Ovary (tissue), 9 donors: ENCODE data around the gene STIM1. TPM values are rescaled to one million over a fixed set of nuclear protein-coding genes. Genes with fewer than 3 reads are reported as not detected.
A peak's percentile ranks its signal among the peaks of the same experiment; 100 is the strongest.

Experiments used
- DNase-seq, 5 donors: peaks; one replicate each; pipeline ENCODE4 v3.0.0-alpha.2; 2019 to 2020
- H3K27ac ChIP-seq, 2 donors: fragments of 200-600 bp; one replicate each; pipeline versions ENCODE4 v1.5.1 to v1.8.0; 2019 to 2022
- H3K27me3 ChIP-seq: fragments of 200-600 bp; one replicate; pipeline ENCODE4 v1.8.0; 2022
- H3K36me3 ChIP-seq: fragments of 200-600 bp; sonication (generic); one replicate; pipeline ENCODE4 v1.5.1; 2019
- H3K4me1 ChIP-seq: one replicate; pipeline ENCODE4 v1.8.1; 2013; ENCODE audit warnings: mild to moderate bottlenecking, moderate library complexity; ENCODE audit not compliant: insufficient read depth
- H3K4me3 ChIP-seq: fragments of 200-600 bp; sonication (generic); one replicate; pipeline ENCODE4 v1.5.1; 2017
- H3K9me3 ChIP-seq, 2 donors: fragments of 200-600 bp in 1 of 2; sonication (generic) in 1 of 2; one replicate each; pipeline versions ENCODE4 v1.5.1 to v1.8.1; 2013 to 2019; ENCODE audit warnings: mild to moderate bottlenecking in 1 of 2, moderate library complexity in 1 of 2
- CTCF ChIP-seq, 3 donors: fragments of 450-650 bp in 2 of 3; fragments of 200-600 bp in 1 of 3; IDR thresholded peaks; one replicate each; pipeline versions ENCODE4 v1.5.1 to v1.8.0; 2016 to 2022; ENCODE audit warnings: antibody characterized with exemption in 3 of 3, mild to moderate bottlenecking in 1 of 3
- EP300 ChIP-seq: sonication (generic); formaldehyde crosslinking; IDR thresholded peaks from one replicate; pipeline ENCODE4 v1.6.1; 2017; ENCODE audit warnings: antibody characterized with exemption
- POLR2A ChIP-seq: fragments of 450-650 bp; IDR thresholded peaks from one replicate; pipeline ENCODE4 v1.6.1; 2017; ENCODE audit warnings: antibody characterized with exemption, mild to moderate bottlenecking, moderate library complexity
- WGBS, 3 donors: extraction: QIAGEN DNeasy Blood & Tissue Kit in 1 of 3; methylation state at CpG; one replicate each; pipeline versions ENCODE4 v1.1.5 to v1.1.7; 2013 to 2017; 5-methylcytosine and 5-hydroxymethylcytosine counted together
- intact Hi-C, 4 donors: fragments of 100-400 bp; cut with DNase I; formaldehyde crosslinking; loops; one replicate each; pipeline versions ENCODE4 v1.11.0 to v1.15.1; 2022 to 2023
- polyA plus RNA-seq, 2 donors: library from polyadenylated mRNA; stranded (reverse); fragments of 200-250 nt in 1 of 2; fragments of 350-450 nt in 1 of 2; fragmentation: Illumina TruSeq in 1 of 2; extraction: RNeasy Lipid Tissue Mini Kit (QIAGEN cat#74804) in 1 of 2; gene quantifications; one replicate each; pipeline ENCODE4 v1.2.3, GENCODE V29; 2013 to 2014
- total RNA-seq, 7 donors: library from RNA; depleted of rRNA in 2 of 7; stranded (reverse); fragments of >200 nt in 2 of 7; fragmentation: NEBNext Ultra II Directional in 3 of 7; extraction: Animal tissue kit (Norgen Biotek cat#: 25700) in 3 of 7; gene quantifications; one replicate each; pipeline versions ENCODE4 v1.1.0 to v1.2.4, GENCODE V29; 2016 to 2023
- donor health status: DM: no; HTN: no; CAD: no; lungs with moderate emphysema.
- donor health status: DM: no; HTN: no; CAD: no.
- donor health status: Bipolar disorder and iron deficiency.
- donor health status: DM: yes; HTN: yes; CAD: no.
- donor health status: DM: no; HTN: no; CAD: no.
- donor health status: DM: yes; HTN: yes; CAD: no.

STIM1 gene
- total and polyA plus RNA-seq, 9 donors = 26.1 to 75.2 (median 58.7) TPM

- peak in 3 of 5 donors; percentile 46 to 64 (median 47) for DNase-seq
- TF ChIP-seq POLR2A = no peak
- TF ChIP-seq EP300 = no peak
- TF ChIP-seq CTCF (IDR thresholded peaks at IDR 0.05) = peak; percentile 59 to 94 (median 89)
- Histone ChIP-seq H3K27ac (no peak overlapping the region), H3K27me3 (no peaks in the 10 kb centered on the region), H3K4me1 (peaks cover 8% of the 10 kb centered on the region), H3K4me3 (no peak overlapping the region), H3K9me3 (no peaks in the 10 kb centered on the region), H3K36me3 (no peaks in the 10 kb centered on the region)
- WGBS, 3 donors = 10 to 11% (median 11%) methylated on average over 4 of the region's 4 CpGs
- intact Hi-C loops = loop anchor here (1.0 to 5.0 kb wide), 4 partner anchors 217 to 226 kb away; partner anchors contain the start of gene STIM1 (in 3 of the 4)
Observed at GRCh38 chr11:4072668-4073285, 217.3 kb downstream of the STIM1 start.

GRCh38 chr11:4074266-4074665 is 218.8 kb downstream of the STIM1 start:
- WGBS, 3 donors = 88 to 91% (median 90%) methylated on average over 7 of the region's 7 CpGs
- H3K36me3 ChIP-seq = no peaks in the 10 kb centered on the region
- peaks cover 8% of the 10 kb centered on the region for H3K4me1 ChIP-seq
- no peaks in the 10 kb centered on the region for H3K27me3 ChIP-seq
- no peak for TF ChIP-seq EP300
- TF ChIP-seq POLR2A = no peak
- no peak for TF ChIP-seq CTCF (IDR thresholded peaks at IDR 0.05)
- intact Hi-C loops = loop anchor here in 1 of 4 donors (5.0 kb wide), 1 partner anchor 222 kb away; no protein-coding TSS in a partner anchor
- H3K27ac ChIP-seq = no peak overlapping the region
- no peak overlapping the region for H3K4me3 ChIP-seq
- DNase-seq = no peak
- no peaks in the 10 kb centered on the region for H3K9me3 ChIP-seq

GRCh38 chr11:4076774-4077173 is 221.3 kb downstream of the STIM1 start:
- Histone ChIP-seq H3K4me3 (no peak overlapping the region), H3K27me3 (no peaks in the 10 kb centered on the region), H3K27ac (no peak overlapping the region), H3K9me3 (no peaks in the 10 kb centered on the region), H3K4me1 (peaks cover 3% of the 10 kb centered on the region), H3K36me3 (no peaks in the 10 kb centered on the region)
- intact Hi-C loops = no loop called here
- WGBS, 3 donors = 78 to 85% (median 84%) methylated on average over 1 of the region's 1 CpG
- DNase-seq = no peak
- TF ChIP-seq EP300 = no peak
- no peak for TF ChIP-seq CTCF (IDR thresholded peaks at IDR 0.05)
- TF ChIP-seq POLR2A = no peak

GRCh38 chr11:4083198-4083597 is 227.7 kb downstream of the STIM1 start:
- WGBS, 3 donors = 83 to 97% (median 84%) methylated on average over 8 to 9 of the region's 9 CpGs
- intact Hi-C loops = no loop called here
- Histone ChIP-seq H3K4me3 (no peak overlapping the region), H3K27me3 (no peaks in the 10 kb centered on the region), H3K27ac (no peak overlapping the region), H3K36me3 (no peaks in the 10 kb centered on the region), H3K9me3 (no peaks in the 10 kb centered on the region), H3K4me1 (no peaks in the 10 kb centered on the region)
- no peak for DNase-seq
- TF ChIP-seq CTCF (IDR thresholded peaks at IDR 0.05) (no peak), POLR2A (no peak), EP300 (no peak)
